PFSK-1 (cell line): ENCODE measurements around the gene ZFP69.

Experiments used
- FOXP2 ChIP-seq: optimal IDR thresholded peaks from 2 replicates; pipeline ENCODE3; 2011; ENCODE audit warnings: borderline replicate concordance, control low read depth, inconsistent platforms; ENCODE audit not compliant: insufficient read depth; ENCODE audit errors: extremely low read length, extremely low read depth
- POLR2AphosphoS5 ChIP-seq: IDR thresholded peaks from 2 replicates; pipeline ENCODE4 v1.6.1; 2012; ENCODE audit warnings: low read depth, mild to moderate bottlenecking, control low read depth, low read length, moderate library complexity
- SIN3A ChIP-seq: IDR thresholded peaks from 2 replicates; pipeline ENCODE4 v1.6.1; 2012; ENCODE audit warnings: mild to moderate bottlenecking, low read length, moderate library complexity, borderline replicate concordance; ENCODE audit not compliant: insufficient read depth
- TAF1 ChIP-seq: IDR thresholded peaks from 2 replicates; pipeline ENCODE4 v1.6.1; 2012; ENCODE audit warnings: low read length, control low read depth, borderline replicate concordance; ENCODE audit not compliant: insufficient read depth
- TF ChIP-seq, protein P1 (sequence below), 2 experiments: IDR thresholded peaks; 2 replicates each; pipeline versions ENCODE4 v1.6.1 to v1.8.0; 2011 to 2012; ENCODE audit warnings: low read depth in 2 of 2, low read length in 2 of 2, control low read depth in 1 of 2, inconsistent platforms in 1 of 2, mild to moderate bottlenecking in 1 of 2, moderate library complexity in 1 of 2; ENCODE audit not compliant: insufficient read depth in 1 of 2

The ZFP69 gene

GRCh38 chr1:40454873-40455272 lies 22.2 kb upstream of the ZFP69 start:
- no peak for TF ChIP-seq FOXP2
- TF ChIP-seq TAF1 = no peak
- TF ChIP-seq, protein P1, sequence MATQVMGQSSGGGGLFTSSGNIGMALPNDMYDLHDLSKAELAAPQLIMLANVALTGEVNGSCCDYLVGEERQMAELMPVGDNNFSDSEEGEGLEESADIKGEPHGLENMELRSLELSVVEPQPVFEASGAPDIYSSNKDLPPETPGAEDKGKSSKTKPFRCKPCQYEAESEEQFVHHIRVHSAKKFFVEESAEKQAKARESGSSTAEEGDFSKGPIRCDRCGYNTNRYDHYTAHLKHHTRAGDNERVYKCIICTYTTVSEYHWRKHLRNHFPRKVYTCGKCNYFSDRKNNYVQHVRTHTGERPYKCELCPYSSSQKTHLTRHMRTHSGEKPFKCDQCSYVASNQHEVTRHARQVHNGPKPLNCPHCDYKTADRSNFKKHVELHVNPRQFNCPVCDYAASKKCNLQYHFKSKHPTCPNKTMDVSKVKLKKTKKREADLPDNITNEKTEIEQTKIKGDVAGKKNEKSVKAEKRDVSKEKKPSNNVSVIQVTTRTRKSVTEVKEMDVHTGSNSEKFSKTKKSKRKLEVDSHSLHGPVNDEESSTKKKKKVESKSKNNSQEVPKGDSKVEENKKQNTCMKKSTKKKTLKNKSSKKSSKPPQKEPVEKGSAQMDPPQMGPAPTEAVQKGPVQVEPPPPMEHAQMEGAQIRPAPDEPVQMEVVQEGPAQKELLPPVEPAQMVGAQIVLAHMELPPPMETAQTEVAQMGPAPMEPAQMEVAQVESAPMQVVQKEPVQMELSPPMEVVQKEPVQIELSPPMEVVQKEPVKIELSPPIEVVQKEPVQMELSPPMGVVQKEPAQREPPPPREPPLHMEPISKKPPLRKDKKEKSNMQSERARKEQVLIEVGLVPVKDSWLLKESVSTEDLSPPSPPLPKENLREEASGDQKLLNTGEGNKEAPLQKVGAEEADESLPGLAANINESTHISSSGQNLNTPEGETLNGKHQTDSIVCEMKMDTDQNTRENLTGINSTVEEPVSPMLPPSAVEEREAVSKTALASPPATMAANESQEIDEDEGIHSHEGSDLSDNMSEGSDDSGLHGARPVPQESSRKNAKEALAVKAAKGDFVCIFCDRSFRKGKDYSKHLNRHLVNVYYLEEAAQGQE (IDR thresholded peaks at IDR 0.05; ENCODE audit: insufficient read depth in 1 of 2, low read depth in 2 of 2, low read length in 2 of 2) = no peak

- no peak for TF ChIP-seq SIN3A
These were observed 14.0 kb upstream of the ZFP69 start for GRCh38 chr1:40462956-40463590.

GRCh38 chr1:40469327-40469726 lies 7.8 kb upstream of the ZFP69 start:
- TF ChIP-seq POLR2AphosphoS5 (no peak), FOXP2 (no peak), SIN3A (no peak), TAF1 (no peak)
- TF ChIP-seq, protein P1 (IDR thresholded peaks at IDR 0.05; ENCODE audit: insufficient read depth in 1 of 2, low read depth in 2 of 2, low read length in 2 of 2) = no peak

DNA sequence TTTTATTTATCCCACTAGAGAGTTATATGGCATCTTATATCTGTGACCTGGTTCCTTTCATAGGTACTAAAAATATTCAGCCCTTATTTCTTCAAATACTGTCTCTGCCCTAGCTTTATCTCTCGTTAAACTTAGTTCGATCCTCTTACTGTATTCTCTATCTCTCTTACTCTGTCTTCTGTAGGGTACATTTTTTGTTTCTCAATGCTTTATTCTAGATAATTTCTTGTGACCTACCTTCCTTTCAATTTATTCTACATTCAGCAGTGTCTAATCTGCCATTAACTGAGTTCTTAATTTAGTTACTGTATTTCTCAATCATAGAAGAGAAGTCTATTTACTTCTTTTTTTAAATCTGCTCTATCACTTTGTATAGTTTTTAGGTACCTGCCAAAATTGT lies 1.8 kb upstream of the ZFP69 start:
- TF ChIP-seq, protein P1 (IDR thresholded peaks at IDR 0.05; ENCODE audit: insufficient read depth in 1 of 2, low read depth in 2 of 2, low read length in 2 of 2) = no peak
- no peak for TF ChIP-seq FOXP2
- TF ChIP-seq SIN3A = no peak
- no peak for TF ChIP-seq POLR2AphosphoS5
- no peak for TF ChIP-seq TAF1

GRCh38 chr1:40477678-40478053 lies 576 bp downstream of the ZFP69 start:
- TF ChIP-seq TAF1 (no peak), POLR2AphosphoS5 (no peak), FOXP2 (no peak), SIN3A (no peak)
- TF ChIP-seq, protein P1 (IDR thresholded peaks at IDR 0.05; ENCODE audit: insufficient read depth in 1 of 2, low read depth in 2 of 2, low read length in 2 of 2) = no peak
